AG04450 (cell line): ENCODE results near the gene PLCZ1. TPM values are rescaled to one million over a fixed set of nuclear protein-coding genes. Genes with fewer than 3 reads are reported as not detected.

Experiments
- CTCF ChIA-PET: fragments of 300-600, 350-600 bp; formaldehyde crosslinking; extraction: SDS; loops from one replicate; lab custom pipeline; 2022; ENCODE audit warnings: antibody characterized with exemption, inconsistent platforms; lab: Charles Lee
- POLR2A ChIA-PET: fragments of 350-600 bp; formaldehyde crosslinking; extraction: SDS; loops from one replicate; lab custom pipeline; 2021; ENCODE audit warnings: antibody characterized with exemption, inconsistent platforms; lab: Yijun Ruan, JAX
- DNase-seq: peaks from one replicate; pipeline ENCODE4 v3.0.0-alpha.2; 2011; ENCODE audit warnings: low read depth, low spot score
- H3K27ac ChIP-seq: one replicate; pipeline ENCODE4 v1.5.1; 2012; ENCODE audit warnings: low read depth, low read length, control low read depth
- H3K27me3 ChIP-seq: one replicate; pipeline ENCODE4 v1.6.0; 2012; ENCODE audit warnings: low read length; ENCODE audit not compliant: control insufficient read depth, insufficient read depth
- H3K4me3 ChIP-seq: 2 replicates; pipeline ENCODE4 v1.5.1; 2011; ENCODE audit warnings: mild to moderate bottlenecking, low read depth, low read length, control low read depth
- H3K9me3 ChIP-seq: 2 replicates; pipeline ENCODE4 v1.5.1; 2012; ENCODE audit warnings: low read length; ENCODE audit not compliant: control insufficient read depth, insufficient read depth
- CTCF ChIP-seq: IDR thresholded peaks from 2 replicates; pipeline ENCODE4 v1.5.1; 2011; ENCODE audit warnings: low read depth, low read length, control low read depth, inconsistent platforms
- polyA plus RNA-seq: library from polyadenylated mRNA; depleted of rRNA; stranded (reverse); fragments of >200 nt; gene quantifications from 2 replicates; pipeline ENCODE4 v1.2.3, GENCODE V29; 2011

PLCZ1 gene
- polyA plus RNA-seq, 1 experiment: not detected

- ChIA-PET POLR2A (no interaction called here), CTCF (no interaction called here)
- H3K4me3 ChIP-seq: no peak overlapping the region
- H3K9me3 ChIP-seq: no peaks in the 10 kb centered on the region
- no peak for DNase-seq
- no peak overlapping the region for H3K27ac ChIP-seq
- no peak for TF ChIP-seq CTCF
- no peaks in the 10 kb centered on the region for H3K27me3 ChIP-seq
These were observed 53.4 kb downstream of the PLCZ1 start for GRCh38 chr12:18684430-18684829.

- ChIA-PET CTCF (no interaction called here), POLR2A (no interaction called here)
- H3K4me3 ChIP-seq: no peak overlapping the region
- no peak for TF ChIP-seq CTCF
- no peak overlapping the region for H3K27ac ChIP-seq
- no peaks in the 10 kb centered on the region for H3K27me3 ChIP-seq
- no peaks in the 10 kb centered on the region for H3K9me3 ChIP-seq
- no peak for DNase-seq
These were observed 54.3 kb downstream of the PLCZ1 start for GRCh38 chr12:18683327-18684013.

GRCh38 chr12:18681818-18682217 is 56.0 kb downstream of the PLCZ1 start:
- POLR2A ChIA-PET: no interaction called here
- CTCF ChIA-PET: no interaction called here

DNA sequence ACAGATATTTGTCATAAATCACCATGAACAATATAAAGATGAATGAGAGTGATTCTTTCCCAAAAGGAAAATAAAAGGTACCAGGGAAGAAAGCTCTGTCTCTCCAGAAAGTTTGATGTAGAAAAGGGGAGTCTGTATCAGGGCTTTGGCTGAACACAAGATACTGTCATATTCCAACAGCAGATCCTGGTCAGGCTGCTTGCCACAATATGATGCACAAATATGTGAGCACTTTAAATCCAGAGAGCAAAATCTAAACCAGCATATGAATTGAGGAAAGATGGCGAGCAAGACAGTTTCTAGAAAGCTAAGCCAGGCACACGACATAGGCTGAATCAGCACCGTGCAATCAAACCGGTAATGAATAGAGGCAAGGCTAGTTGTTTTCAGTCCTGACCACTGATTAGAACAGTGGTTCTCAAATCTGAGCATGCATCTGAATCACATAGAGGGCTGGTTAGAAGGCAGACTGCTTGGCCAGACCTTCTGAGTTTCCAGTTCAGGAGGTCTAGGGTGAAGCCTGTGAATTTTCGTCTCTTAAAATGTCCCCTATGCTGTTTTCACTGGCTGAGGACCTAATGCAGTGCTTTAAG is 60.7 kb downstream of the PLCZ1 start:
- no peak for TF ChIP-seq CTCF
- H3K27ac ChIP-seq: no peak overlapping the region
- ChIA-PET POLR2A (no interaction called here), CTCF (no interaction called here)
- no peak for DNase-seq
- no peaks in the 10 kb centered on the region for H3K9me3 ChIP-seq
- no peaks in the 10 kb centered on the region for H3K27me3 ChIP-seq
- no peak overlapping the region for H3K4me3 ChIP-seq

More at GRCh38 chr12:18681818-18682217, 56.0 kb downstream of the PLCZ1 start:
- H3K9me3 ChIP-seq: no peaks in the 10 kb centered on the region
- TF ChIP-seq CTCF: no peak
- no peaks in the 10 kb centered on the region for H3K27me3 ChIP-seq
- DNase-seq: no peak
- no peak overlapping the region for H3K4me3 ChIP-seq
- no peak overlapping the region for H3K27ac ChIP-seq

GRCh38 chr12:18676141-18676540 is 61.7 kb downstream of the PLCZ1 start:
- Histone ChIP-seq H3K9me3 (no peaks in the 10 kb centered on the region), H3K27ac (no peak overlapping the region), H3K4me3 (no peak overlapping the region), H3K27me3 (no peaks in the 10 kb centered on the region)
- no peak for TF ChIP-seq CTCF
- POLR2A ChIA-PET: no interaction called here
- no peak for DNase-seq
- CTCF ChIA-PET: no interaction called here
